Coronary artery (tissue), 2 donors: Measurements from ENCODE around the gene RADIL.

Source experiments
- DNase-seq: peaks from one replicate; pipeline ENCODE4 v3.0.0-alpha.2; 2017; ENCODE audit warnings: low spot score
- H3K27ac ChIP-seq, 2 donors: fragments of 200-600 bp; sonication (generic); one replicate each; pipeline ENCODE4 v1.5.1; 2016 to 2019
- H3K4me3 ChIP-seq: fragments of 200-600 bp; sonication (generic); 2 replicates; pipeline ENCODE4 v1.5.1; 2016; ENCODE audit warnings: mild to moderate bottlenecking, moderate library complexity
- CTCF ChIP-seq: fragments of 200-600 bp; sonication (generic); IDR thresholded peaks from one replicate; pipeline ENCODE4 v1.5.1; 2019; ENCODE audit warnings: antibody characterized with exemption

The RADIL gene

GRCh38 chr7:4768597-4769569, 114.6 kb downstream of the RADIL start:
- no peak for DNase-seq

DNA sequence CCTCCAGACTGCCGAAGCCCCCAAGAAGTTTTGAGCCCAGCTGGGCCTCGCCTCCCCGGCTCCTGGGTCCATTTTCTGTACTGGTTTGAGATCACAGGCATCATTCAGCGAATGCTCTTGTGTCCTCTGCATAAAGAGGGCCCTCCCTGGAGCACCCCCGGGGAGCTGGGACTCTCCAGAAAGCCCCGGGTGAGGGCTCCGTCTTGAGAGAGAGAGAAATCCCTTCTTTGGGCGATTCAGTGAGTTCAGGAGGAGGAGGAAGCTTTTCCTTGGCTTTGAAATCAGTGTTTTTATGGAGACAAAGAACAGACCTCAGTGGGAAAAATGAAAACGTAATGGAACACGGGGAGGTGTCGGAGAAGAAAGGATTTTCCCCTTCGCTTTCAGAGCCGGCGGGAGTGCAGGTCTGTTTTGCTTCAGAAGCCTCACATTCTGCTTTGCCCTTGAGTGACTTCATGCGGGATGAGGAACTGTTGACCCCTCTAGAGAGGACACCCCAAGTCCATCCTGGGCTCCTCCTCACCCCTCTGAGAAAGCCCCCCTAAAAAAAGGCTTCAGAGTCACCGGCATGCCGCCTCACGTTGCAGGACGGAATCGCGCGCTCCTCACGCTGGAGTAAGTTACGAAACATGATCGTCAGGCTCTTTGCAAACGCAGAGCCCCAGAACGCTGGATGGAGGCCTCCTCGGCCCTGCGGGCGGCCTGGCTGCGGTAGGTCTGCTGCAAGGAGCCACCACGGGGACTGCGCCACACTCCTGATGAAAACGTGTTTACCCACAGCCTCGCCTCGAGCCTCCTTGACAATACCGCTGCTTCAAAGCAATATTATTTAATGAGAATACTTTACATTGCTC, 116.6 kb downstream of the RADIL start:
- TF ChIP-seq CTCF, result no peak
- DNase-seq, result no peak
- Histone ChIP-seq H3K27ac (no peak overlapping the region), H3K4me3 (no peak overlapping the region)

More at GRCh38 chr7:4768597-4769569, 114.6 kb downstream of the RADIL start:
- H3K27ac ChIP-seq, result peak overlapping the region in 1 of 2 donors; percentile 29
- no peak for TF ChIP-seq CTCF
- no peak overlapping the region for H3K4me3 ChIP-seq

DNA sequence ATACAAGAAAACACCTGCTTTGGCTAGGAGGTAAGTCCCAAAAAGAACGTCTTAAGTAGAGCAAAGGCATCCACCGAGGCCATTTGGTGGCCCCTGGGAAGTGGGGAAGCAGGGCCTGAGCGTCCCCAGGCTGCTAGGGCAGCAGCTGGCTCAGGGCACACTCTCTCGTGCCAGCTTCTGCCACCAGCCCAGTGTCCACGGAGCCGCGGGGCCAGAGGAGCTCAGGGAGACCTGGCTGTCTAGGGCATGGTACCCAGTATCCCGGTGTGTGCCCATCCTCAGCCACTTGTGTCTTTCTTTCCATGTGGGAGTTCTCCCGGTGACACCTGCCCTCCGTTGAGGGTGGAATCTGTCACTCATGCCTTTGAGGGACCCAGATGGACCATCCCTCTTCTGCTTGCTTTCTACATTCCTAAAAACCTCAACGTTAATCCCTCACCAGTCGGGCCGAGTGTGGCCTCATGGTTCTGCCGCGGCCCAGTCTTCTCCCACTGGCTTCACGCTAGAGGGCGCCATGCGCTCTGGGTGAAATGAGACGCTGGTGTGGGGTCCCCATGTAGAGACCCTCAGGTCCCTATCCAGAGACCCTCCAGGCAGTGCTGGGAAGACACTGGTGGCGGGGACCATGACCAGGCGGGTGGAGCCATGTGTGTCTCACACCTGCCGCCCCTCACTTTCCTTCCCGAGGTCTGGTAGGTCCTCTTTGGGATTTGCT, 117.6 kb downstream of the RADIL start:
- no peak for DNase-seq
- Histone ChIP-seq H3K27ac (no peak overlapping the region), H3K4me3 (no peak overlapping the region)
- no peak for TF ChIP-seq CTCF

DNA sequence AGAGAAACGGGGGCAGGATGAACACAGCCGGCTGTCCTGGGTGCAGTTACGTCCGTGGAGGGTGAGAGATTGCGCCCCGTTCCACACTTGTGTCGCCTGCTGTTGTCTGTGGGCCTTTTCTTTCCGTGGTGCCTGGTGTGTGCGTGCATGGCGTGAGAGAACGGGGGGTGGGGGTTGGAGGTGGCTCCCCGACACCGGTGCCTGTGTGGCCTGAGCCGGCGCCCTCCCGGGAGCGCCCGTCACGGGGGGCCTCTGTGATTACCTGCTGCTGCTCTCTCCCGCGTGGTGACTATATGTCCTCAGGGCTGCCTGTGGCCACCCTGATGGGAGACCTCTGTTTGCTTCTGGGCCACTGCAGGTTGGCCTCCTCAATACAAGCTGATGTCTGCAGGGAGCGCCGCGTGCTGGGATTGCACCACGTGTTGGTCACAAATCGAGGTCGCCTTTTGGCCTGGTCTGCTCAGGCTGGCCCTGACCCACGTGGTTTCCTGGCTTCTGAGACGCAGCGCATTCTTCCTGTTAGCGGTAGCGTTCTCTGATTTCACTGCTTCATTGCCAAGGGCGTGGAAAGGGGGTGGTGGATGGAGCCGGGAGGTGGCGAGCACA, 119.0 kb downstream of the RADIL start:
- TF ChIP-seq CTCF, result no peak
- Histone ChIP-seq H3K27ac (no peak overlapping the region), H3K4me3 (no peak overlapping the region)
- DNase-seq, result no peak

GRCh38 chr7:4763794-4764185, 119.7 kb downstream of the RADIL start:
- Histone ChIP-seq H3K27ac (no peak overlapping the region), H3K4me3 (no peak overlapping the region)
- no peak for TF ChIP-seq CTCF
- no peak for DNase-seq

- no peak for TF ChIP-seq CTCF
- Histone ChIP-seq H3K27ac (no peak overlapping the region), H3K4me3 (no peak overlapping the region)
- DNase-seq, result no peak
Measured at GRCh38 chr7:4763091-4763793, 120.3 kb downstream of the RADIL start.
